ENCODE measurements around the gene TBKBP1.
"Not testable (repeated sequence)": the region's sequence is repeated elsewhere in the genome, so short reads cannot be mapped to it uniquely, and the experiment has no call there.

The TBKBP1 gene

DNA sequence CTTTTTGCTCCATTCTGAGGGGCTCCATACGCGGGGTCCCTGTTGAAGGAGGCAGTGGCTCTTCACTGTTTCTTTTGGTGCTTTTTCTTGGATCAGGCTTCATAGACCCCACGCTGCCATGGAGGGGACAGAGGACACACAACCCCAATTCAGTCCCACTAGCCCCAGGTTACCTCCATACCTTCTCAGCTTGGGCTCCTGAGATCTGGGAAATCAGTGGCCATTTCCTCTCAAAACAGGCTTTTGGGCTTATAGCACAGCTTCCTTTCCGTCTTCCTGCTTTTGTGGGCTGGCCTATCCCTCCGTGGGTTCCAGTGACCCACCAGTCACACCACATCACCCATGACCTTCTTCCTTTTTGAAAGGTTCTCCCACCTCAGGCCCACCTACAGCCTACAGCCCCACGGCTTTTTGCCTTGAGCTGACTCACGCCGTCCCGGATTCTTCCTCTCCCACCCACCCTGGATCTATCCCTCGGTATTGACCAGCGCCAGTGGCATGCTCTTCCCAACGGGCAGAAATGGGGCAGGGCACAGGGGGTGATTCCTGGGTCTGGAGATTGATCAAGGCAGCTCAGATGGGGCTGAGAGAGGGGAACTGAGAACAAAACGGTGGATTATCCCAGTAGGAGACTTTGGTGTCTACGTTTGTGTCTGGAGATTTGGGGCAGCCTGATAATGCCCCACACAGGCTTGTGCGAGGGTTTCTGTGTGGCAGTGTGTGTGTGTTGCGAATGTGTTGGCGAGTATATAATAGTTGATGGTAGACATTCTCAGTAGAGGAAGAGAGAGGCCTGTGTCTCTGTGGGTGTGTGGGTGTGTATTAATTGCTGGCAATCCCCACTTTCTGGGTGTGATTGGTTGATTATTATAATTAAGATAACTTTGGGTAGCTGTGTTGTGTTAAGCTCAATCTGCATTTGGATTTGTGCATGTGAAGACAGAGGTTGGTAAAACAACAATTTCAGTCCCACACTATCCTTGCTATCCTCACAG is 42.8 kb downstream of the TBKBP1 start:
- H3K4me1 ChIP-seq: no peaks in the 10 kb centered on the region
- no peak overlapping the region for H3K4me2 ChIP-seq (ENCODE audit: low read length)
- H3K4me3 ChIP-seq (ENCODE audit: low read depth, low read length): no peak overlapping the region
- no peaks in the 10 kb centered on the region for H3K9me3 ChIP-seq (ENCODE audit: control insufficient read depth, low read length)
- TF ChIP-seq, protein P1, sequence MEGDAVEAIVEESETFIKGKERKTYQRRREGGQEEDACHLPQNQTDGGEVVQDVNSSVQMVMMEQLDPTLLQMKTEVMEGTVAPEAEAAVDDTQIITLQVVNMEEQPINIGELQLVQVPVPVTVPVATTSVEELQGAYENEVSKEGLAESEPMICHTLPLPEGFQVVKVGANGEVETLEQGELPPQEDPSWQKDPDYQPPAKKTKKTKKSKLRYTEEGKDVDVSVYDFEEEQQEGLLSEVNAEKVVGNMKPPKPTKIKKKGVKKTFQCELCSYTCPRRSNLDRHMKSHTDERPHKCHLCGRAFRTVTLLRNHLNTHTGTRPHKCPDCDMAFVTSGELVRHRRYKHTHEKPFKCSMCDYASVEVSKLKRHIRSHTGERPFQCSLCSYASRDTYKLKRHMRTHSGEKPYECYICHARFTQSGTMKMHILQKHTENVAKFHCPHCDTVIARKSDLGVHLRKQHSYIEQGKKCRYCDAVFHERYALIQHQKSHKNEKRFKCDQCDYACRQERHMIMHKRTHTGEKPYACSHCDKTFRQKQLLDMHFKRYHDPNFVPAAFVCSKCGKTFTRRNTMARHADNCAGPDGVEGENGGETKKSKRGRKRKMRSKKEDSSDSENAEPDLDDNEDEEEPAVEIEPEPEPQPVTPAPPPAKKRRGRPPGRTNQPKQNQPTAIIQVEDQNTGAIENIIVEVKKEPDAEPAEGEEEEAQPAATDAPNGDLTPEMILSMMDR (IDR thresholded peaks at IDR 0.05): no peak
- H3K9ac ChIP-seq: no peak overlapping the region
- H3K36me3 ChIP-seq (ENCODE audit: control insufficient read depth, insufficient read depth, low read length): no peaks in the 10 kb centered on the region
- H3K27me3 ChIP-seq (ENCODE audit: control insufficient read depth, insufficient read depth, low read length): no peaks in the 10 kb centered on the region
- H2AFZ ChIP-seq: no peak overlapping the region
- H3K27ac ChIP-seq: no peak overlapping the region
- no peaks in the 10 kb centered on the region for H3K79me2 ChIP-seq

GRCh38 chr17:47738178-47738577 is 44.2 kb downstream of the TBKBP1 start:
- Histone ChIP-seq H3K9me3 (ENCODE audit: control insufficient read depth, low read length) (no peaks in the 10 kb centered on the region), H3K79me2 (no peaks in the 10 kb centered on the region), H3K4me3 (ENCODE audit: low read depth, low read length) (no peak overlapping the region), H3K9ac (no peak overlapping the region), H2AFZ (no peak overlapping the region), H3K4me1 (no peaks in the 10 kb centered on the region), H3K27me3 (ENCODE audit: control insufficient read depth, insufficient read depth, low read length) (no peaks in the 10 kb centered on the region), H3K4me2 (ENCODE audit: low read length) (no peak overlapping the region), H3K27ac (no peak overlapping the region), H3K36me3 (ENCODE audit: control insufficient read depth, insufficient read depth, low read length) (no peaks in the 10 kb centered on the region)
- TF ChIP-seq, protein P1 (IDR thresholded peaks at IDR 0.05): no peak

DNA sequence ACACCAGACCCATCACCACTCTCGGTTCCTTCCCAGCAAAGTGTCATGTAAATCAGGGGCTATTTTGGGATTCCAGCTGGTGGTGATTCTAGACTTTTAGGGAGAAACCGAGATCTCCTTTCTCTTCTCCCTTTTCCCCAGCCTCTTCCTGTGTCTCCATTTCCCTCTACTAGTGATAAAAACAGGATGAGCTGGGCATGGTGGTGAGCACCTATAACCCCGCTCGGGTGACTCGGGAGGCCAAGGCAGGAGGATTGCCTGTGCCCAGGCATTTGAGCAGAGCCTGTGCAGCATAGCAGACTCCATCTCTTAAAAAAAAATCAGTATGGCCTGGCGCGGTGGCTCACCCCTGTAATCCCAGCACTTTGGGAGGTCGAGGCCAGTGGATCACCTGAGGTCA is 45.2 kb downstream of the TBKBP1 start:
- no peaks in the 10 kb centered on the region for H3K36me3 ChIP-seq (ENCODE audit: control insufficient read depth, insufficient read depth, low read length)
- no peak overlapping the region for H3K9ac ChIP-seq
- H3K27ac ChIP-seq: no peak overlapping the region
- H3K9me3 ChIP-seq (ENCODE audit: control insufficient read depth, low read length): no peaks in the 10 kb centered on the region
- no peaks in the 10 kb centered on the region for H3K27me3 ChIP-seq (ENCODE audit: control insufficient read depth, insufficient read depth, low read length)
- no peak overlapping the region for H3K4me3 ChIP-seq (ENCODE audit: low read depth, low read length)
- no peak overlapping the region for H3K4me2 ChIP-seq (ENCODE audit: low read length)
- no peaks in the 10 kb centered on the region for H3K4me1 ChIP-seq
- no peaks in the 10 kb centered on the region for H3K79me2 ChIP-seq
- no peak overlapping the region for H2AFZ ChIP-seq
- TF ChIP-seq, protein P1 (IDR thresholded peaks at IDR 0.05): no peak

DNA sequence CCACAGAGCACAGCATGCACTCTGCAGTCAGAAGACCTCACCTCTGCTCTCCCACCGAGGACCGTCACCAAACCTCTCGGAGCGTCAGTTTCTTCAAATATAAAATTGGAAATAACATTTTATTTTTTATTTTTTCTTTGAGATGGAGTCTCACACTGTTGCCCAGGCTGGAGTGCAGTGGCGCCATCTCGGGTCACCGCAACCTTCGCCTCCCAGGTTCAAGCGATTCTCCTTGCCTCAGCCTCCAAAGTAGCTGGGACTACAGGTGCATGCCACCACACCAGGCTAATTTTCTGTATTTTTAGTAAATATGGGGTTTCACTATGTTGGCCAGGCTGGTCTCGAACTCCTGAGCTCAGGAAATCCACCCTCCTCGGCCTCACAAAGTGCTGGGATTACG is 46.0 kb downstream of the TBKBP1 start:
- not testable (repeated sequence) for H3K4me1 ChIP-seq; H3K9me3 ChIP-seq (ENCODE audit: control insufficient read depth, low read length); H3K4me3 ChIP-seq (ENCODE audit: low read depth, low read length); H3K27ac ChIP-seq; H3K79me2 ChIP-seq; H3K36me3 ChIP-seq (ENCODE audit: control insufficient read depth, insufficient read depth, low read length); H2AFZ ChIP-seq; H3K9ac ChIP-seq; H3K4me2 ChIP-seq (ENCODE audit: low read length); H3K27me3 ChIP-seq (ENCODE audit: control insufficient read depth, insufficient read depth, low read length)

- H3K36me3 ChIP-seq (ENCODE audit: control insufficient read depth, insufficient read depth, low read length): no peaks in the 10 kb centered on the region
- H3K27ac ChIP-seq: no peak overlapping the region
- no peak overlapping the region for H3K9ac ChIP-seq
- no peak overlapping the region for H3K4me3 ChIP-seq (ENCODE audit: low read depth, low read length)
- no peak overlapping the region for H2AFZ ChIP-seq
- H3K27me3 ChIP-seq (ENCODE audit: control insufficient read depth, insufficient read depth, low read length): no peaks in the 10 kb centered on the region
- H3K4me2 ChIP-seq (ENCODE audit: low read length): no peak overlapping the region
- H3K9me3 ChIP-seq (ENCODE audit: control insufficient read depth, low read length): no peaks in the 10 kb centered on the region
- no peaks in the 10 kb centered on the region for H3K4me1 ChIP-seq
- no peaks in the 10 kb centered on the region for H3K79me2 ChIP-seq
- TF ChIP-seq, protein P1 (IDR thresholded peaks at IDR 0.05): no peak
Observed at GRCh38 chr17:47741109-47741792, 47.3 kb downstream of the TBKBP1 start.
